ENCODE measurements around the gene PHYKPL. TPM values are rescaled to one million over a fixed set of nuclear protein-coding genes. Genes with fewer than 3 reads are reported as not detected.

Gene PHYKPL
- total RNA-seq, 1 donor from 2014 or later = 89.7 TPM

DNA sequence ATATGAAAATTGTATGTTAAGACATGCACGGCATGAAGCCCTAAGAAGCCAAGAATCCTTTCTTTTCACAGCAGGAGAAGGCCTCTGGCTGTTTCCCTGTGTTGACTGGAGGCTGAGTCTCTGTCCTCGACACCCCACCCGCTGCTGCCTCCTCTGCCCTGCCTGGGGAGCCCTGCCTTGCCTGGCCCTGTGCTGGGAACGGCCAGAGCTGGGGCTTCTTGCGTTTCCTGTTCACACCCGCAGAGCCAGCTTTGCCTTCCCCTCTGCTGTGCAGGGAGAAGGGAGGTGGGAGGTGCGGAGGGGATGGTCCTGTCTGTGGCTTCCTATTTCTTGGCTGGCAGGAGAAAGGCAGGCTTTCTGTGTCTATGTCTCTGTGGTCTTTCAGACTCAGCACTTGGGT is 38.6 kb downstream of the PHYKPL start:
- TF ChIP-seq, protein P1, sequence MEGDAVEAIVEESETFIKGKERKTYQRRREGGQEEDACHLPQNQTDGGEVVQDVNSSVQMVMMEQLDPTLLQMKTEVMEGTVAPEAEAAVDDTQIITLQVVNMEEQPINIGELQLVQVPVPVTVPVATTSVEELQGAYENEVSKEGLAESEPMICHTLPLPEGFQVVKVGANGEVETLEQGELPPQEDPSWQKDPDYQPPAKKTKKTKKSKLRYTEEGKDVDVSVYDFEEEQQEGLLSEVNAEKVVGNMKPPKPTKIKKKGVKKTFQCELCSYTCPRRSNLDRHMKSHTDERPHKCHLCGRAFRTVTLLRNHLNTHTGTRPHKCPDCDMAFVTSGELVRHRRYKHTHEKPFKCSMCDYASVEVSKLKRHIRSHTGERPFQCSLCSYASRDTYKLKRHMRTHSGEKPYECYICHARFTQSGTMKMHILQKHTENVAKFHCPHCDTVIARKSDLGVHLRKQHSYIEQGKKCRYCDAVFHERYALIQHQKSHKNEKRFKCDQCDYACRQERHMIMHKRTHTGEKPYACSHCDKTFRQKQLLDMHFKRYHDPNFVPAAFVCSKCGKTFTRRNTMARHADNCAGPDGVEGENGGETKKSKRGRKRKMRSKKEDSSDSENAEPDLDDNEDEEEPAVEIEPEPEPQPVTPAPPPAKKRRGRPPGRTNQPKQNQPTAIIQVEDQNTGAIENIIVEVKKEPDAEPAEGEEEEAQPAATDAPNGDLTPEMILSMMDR (IDR thresholded peaks at IDR 0.05; ENCODE audit: partially characterized antibody, unreplicated experiment) = no peak
- peaks cover 3% of the 10 kb centered on the region for H3K27me3 Mint-ChIP-seq (ENCODE audit: unreplicated experiment)
- H3K4me1 Mint-ChIP-seq (ENCODE audit: low read depth, unreplicated experiment) = no peaks in the 10 kb centered on the region
- DNase-seq = no peak
- no peak overlapping the region for H3K27ac Mint-ChIP-seq (ENCODE audit: unreplicated experiment)
- peaks cover 4% of the 10 kb centered on the region for H3K36me3 Mint-ChIP-seq (ENCODE audit: unreplicated experiment)
- peaks cover 4% of the 10 kb centered on the region for H3K9me3 Mint-ChIP-seq (ENCODE audit: unreplicated experiment)
- no peak overlapping the region for H3K4me3 Mint-ChIP-seq (ENCODE audit: unreplicated experiment)

- peaks cover 3% of the 10 kb centered on the region for H3K27me3 Mint-ChIP-seq (ENCODE audit: unreplicated experiment)
- H3K27ac Mint-ChIP-seq (ENCODE audit: unreplicated experiment) = peak overlapping the region; percentile 3
- H3K9me3 Mint-ChIP-seq (ENCODE audit: unreplicated experiment) = peaks cover 4% of the 10 kb centered on the region
- H3K4me3 Mint-ChIP-seq (ENCODE audit: unreplicated experiment) = no peak overlapping the region
- no peak for DNase-seq
- TF ChIP-seq, protein P1 (IDR thresholded peaks at IDR 0.05; ENCODE audit: partially characterized antibody, unreplicated experiment) = no peak
- H3K36me3 Mint-ChIP-seq (ENCODE audit: unreplicated experiment) = peaks cover 4% of the 10 kb centered on the region
- no peaks in the 10 kb centered on the region for H3K4me1 Mint-ChIP-seq (ENCODE audit: low read depth, unreplicated experiment)
Observed at GRCh38 chr5:178193251-178193809, 39.3 kb downstream of the PHYKPL start.

GRCh38 chr5:178192787-178193186 is 39.8 kb downstream of the PHYKPL start:
- TF ChIP-seq, protein P1 (IDR thresholded peaks at IDR 0.05; ENCODE audit: partially characterized antibody, unreplicated experiment) = no peak
- peaks cover 4% of the 10 kb centered on the region for H3K36me3 Mint-ChIP-seq (ENCODE audit: unreplicated experiment)
- H3K4me3 Mint-ChIP-seq (ENCODE audit: unreplicated experiment) = no peak overlapping the region
- DNase-seq = no peak
- H3K9me3 Mint-ChIP-seq (ENCODE audit: unreplicated experiment) = peaks cover 4% of the 10 kb centered on the region
- H3K27ac Mint-ChIP-seq (ENCODE audit: unreplicated experiment) = no peak overlapping the region
- H3K4me1 Mint-ChIP-seq (ENCODE audit: low read depth, unreplicated experiment) = no peaks in the 10 kb centered on the region
- H3K27me3 Mint-ChIP-seq (ENCODE audit: unreplicated experiment) = peaks cover 3% of the 10 kb centered on the region

DNA sequence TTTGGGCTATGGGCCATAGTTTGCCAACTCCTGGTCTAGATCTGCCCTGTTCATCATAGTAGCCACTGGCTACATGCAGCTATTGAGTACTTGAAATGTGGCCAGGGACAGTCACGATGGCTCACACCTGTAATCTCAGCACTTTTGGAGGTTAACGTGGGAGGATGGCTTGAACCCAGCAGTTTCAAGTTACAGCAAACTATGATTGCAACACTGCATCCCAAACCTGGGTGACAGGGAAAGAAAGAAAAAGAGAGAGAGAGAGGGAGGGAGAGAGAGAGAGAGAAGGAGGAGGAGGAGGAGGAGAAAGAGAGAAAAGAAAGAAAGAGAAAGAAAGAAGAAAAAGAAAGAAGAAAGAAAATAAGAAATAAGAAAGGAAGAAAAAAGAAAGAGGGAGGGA is 40.4 kb downstream of the PHYKPL start:
- H3K4me3 Mint-ChIP-seq (ENCODE audit: unreplicated experiment) = no peak overlapping the region
- peaks cover 3% of the 10 kb centered on the region for H3K27me3 Mint-ChIP-seq (ENCODE audit: unreplicated experiment)
- no peak overlapping the region for H3K27ac Mint-ChIP-seq (ENCODE audit: unreplicated experiment)
- no peaks in the 10 kb centered on the region for H3K4me1 Mint-ChIP-seq (ENCODE audit: low read depth, unreplicated experiment)
- TF ChIP-seq, protein P1 (IDR thresholded peaks at IDR 0.05; ENCODE audit: partially characterized antibody, unreplicated experiment) = no peak
- peaks cover 4% of the 10 kb centered on the region for H3K36me3 Mint-ChIP-seq (ENCODE audit: unreplicated experiment)
- no peak for DNase-seq
- peaks cover 4% of the 10 kb centered on the region for H3K9me3 Mint-ChIP-seq (ENCODE audit: unreplicated experiment)

GRCh38 chr5:178191661-178192060 is 40.9 kb downstream of the PHYKPL start:
- no peak overlapping the region for H3K27ac Mint-ChIP-seq (ENCODE audit: unreplicated experiment)
- TF ChIP-seq, protein P1 (IDR thresholded peaks at IDR 0.05; ENCODE audit: partially characterized antibody, unreplicated experiment) = no peak

More at GRCh38 chr5:178191661-178192060, 40.9 kb downstream of the PHYKPL start:
- Mint-ChIP-seq H3K4me1 (ENCODE audit: low read depth, unreplicated experiment) (no peaks in the 10 kb centered on the region), H3K27me3 (ENCODE audit: unreplicated experiment) (peaks cover 3% of the 10 kb centered on the region), H3K36me3 (ENCODE audit: unreplicated experiment) (peaks cover 4% of the 10 kb centered on the region), H3K4me3 (ENCODE audit: unreplicated experiment) (no peak overlapping the region), H3K9me3 (ENCODE audit: unreplicated experiment) (peaks cover 4% of the 10 kb centered on the region)
- DNase-seq = no peak
